Effector memory CD4-positive, alpha-beta T cell (primary cell): Measurements from ENCODE around the gene CCNJL.

Source experiments
- DNase-seq, 3 donors: peaks; one replicate each; pipeline ENCODE4 v3.0.0-alpha.2; 2020
- H3K27ac ChIP-seq: 2 replicates; pipeline ENCODE4 v1.7.0; 2013; ENCODE audit warnings: mild to moderate bottlenecking, low read length, moderate library complexity; ENCODE audit not compliant: insufficient read depth, poor library complexity, severe bottlenecking
- H3K27me3 ChIP-seq: replicated peaks from 2 replicates; pipeline ENCODE4 v1.7.0; 2013; ENCODE audit warnings: mild to moderate bottlenecking, low read length; ENCODE audit not compliant: insufficient read depth, control insufficient read depth, poor library complexity, severe bottlenecking
- H3K36me3 ChIP-seq: 2 replicates; pipeline ENCODE4 v1.7.0; 2013; ENCODE audit warnings: mild to moderate bottlenecking, low read length, moderate library complexity; ENCODE audit not compliant: control insufficient read depth, insufficient read depth
- H3K4me1 ChIP-seq: 2 replicates; pipeline ENCODE4 v1.7.0; 2013; ENCODE audit warnings: low read length, mild to moderate bottlenecking; ENCODE audit not compliant: control insufficient read depth, insufficient read depth, poor library complexity, severe bottlenecking
- H3K4me3 ChIP-seq: 2 replicates; pipeline ENCODE4 v1.7.0; 2013; ENCODE audit warnings: low read length, low read depth, mild to moderate bottlenecking; ENCODE audit not compliant: insufficient read depth, poor library complexity, severe bottlenecking
- H3K9me3 ChIP-seq: 2 replicates; pipeline ENCODE4 v1.7.0; 2013; ENCODE audit warnings: mild to moderate bottlenecking, low read length, moderate library complexity; ENCODE audit not compliant: control insufficient read depth

The CCNJL gene

GRCh38 chr5:160211352-160211751, 101.0 kb downstream of the CCNJL start:
- Histone ChIP-seq H3K9me3 (no peaks in the 10 kb centered on the region), H3K4me3 (no peak overlapping the region), H3K4me1 (no peaks in the 10 kb centered on the region), H3K27ac (no peak overlapping the region), H3K27me3 (no peaks in the 10 kb centered on the region), H3K36me3 (no peaks in the 10 kb centered on the region)
- no peak for DNase-seq

- no peaks in the 10 kb centered on the region for H3K27me3 ChIP-seq
- no peak overlapping the region for H3K4me3 ChIP-seq
- H3K27ac ChIP-seq = no peak overlapping the region
- DNase-seq = no peak
- no peaks in the 10 kb centered on the region for H3K9me3 ChIP-seq
- H3K36me3 ChIP-seq = no peaks in the 10 kb centered on the region
- no peaks in the 10 kb centered on the region for H3K4me1 ChIP-seq
Observed at GRCh38 chr5:160210606-160211005, 101.8 kb downstream of the CCNJL start.

GRCh38 chr5:160209917-160210316, 102.4 kb downstream of the CCNJL start:
- no peak for DNase-seq
- Histone ChIP-seq H3K27ac (no peak overlapping the region), H3K27me3 (no peaks in the 10 kb centered on the region), H3K36me3 (no peaks in the 10 kb centered on the region), H3K4me1 (no peaks in the 10 kb centered on the region), H3K4me3 (no peak overlapping the region), H3K9me3 (no peaks in the 10 kb centered on the region)

DNA sequence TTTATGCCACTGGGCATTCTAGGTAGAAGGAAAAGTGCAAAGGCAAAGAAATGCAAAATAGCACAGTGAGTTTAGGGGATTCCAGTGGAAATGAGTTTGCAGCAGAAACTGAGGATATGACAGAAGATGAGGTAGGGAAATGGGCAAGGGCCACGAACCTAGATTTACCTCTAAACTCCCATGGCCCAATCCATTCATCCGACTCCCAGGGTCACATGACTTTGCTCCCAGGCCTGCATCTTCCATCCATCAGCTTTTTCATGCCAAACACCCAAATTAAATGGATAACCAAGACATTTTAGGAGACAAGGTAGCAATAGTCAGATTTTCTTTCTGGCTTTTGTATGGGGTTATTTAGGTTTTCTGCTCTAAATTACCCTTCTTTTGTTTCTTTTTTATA, 105.3 kb downstream of the CCNJL start:
- Histone ChIP-seq H3K4me3 (no peak overlapping the region), H3K4me1 (no peaks in the 10 kb centered on the region), H3K27ac (no peak overlapping the region), H3K27me3 (no peaks in the 10 kb centered on the region), H3K9me3 (no peaks in the 10 kb centered on the region), H3K36me3 (no peaks in the 10 kb centered on the region)
- no peak for DNase-seq
